Measurements from ENCODE around the gene BNC2. TPM values are rescaled to one million over a fixed set of nuclear protein-coding genes. Genes with fewer than 3 reads are reported as not detected.
A peak's percentile ranks its signal among the peaks of the same experiment; 100 is the strongest.

The BNC2 gene
- total RNA-seq, 1 experiment from 2014 or later = 43.6 TPM

DNA sequence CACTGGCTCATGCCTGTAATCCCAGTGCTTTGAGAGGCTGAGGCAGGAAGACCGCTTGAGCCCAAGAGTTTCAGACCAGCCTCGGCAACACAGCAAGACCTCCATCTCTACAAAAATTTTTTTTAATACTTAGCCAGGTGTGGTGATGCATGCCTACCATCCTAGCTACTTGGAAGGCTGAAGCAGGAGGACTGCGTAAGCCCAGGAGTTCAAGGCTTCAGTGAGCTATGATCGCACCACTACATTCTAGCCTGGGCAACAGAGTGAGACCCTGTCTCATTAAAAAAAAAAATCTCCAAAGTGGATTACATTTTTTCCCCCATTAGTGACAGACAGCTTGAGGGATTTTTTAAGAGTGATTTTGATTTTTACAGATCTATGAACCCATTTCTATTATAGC, 230.8 kb downstream of the BNC2 start:
- H3K4me3 Mint-ChIP-seq = no peak overlapping the region
- Histone ChIP-seq H3T11ph (ENCODE audit: low read length) (no peak overlapping the region), H3K9me3 (ENCODE audit: control insufficient read depth, low read depth, low read length) (no peaks in the 10 kb centered on the region), H2BK15ac (ENCODE audit: low read depth, low read length) (no peak overlapping the region), H3K4ac (ENCODE audit: low read depth, low read length) (no peak overlapping the region), H3K23me2 (ENCODE audit: insufficient read length, low read depth, low read length, poor library complexity, severe bottlenecking) (no peaks in the 10 kb centered on the region), H2BK5ac (ENCODE audit: insufficient read length, low read length) (no peak overlapping the region), H3K18ac (ENCODE audit: insufficient read length, low read depth, low read length) (no peak overlapping the region), H2AFZ (ENCODE audit: low read length) (no peak overlapping the region), H3K27ac (ENCODE audit: insufficient read length, low read depth, low read length) (no peak overlapping the region), H3K56ac (ENCODE audit: insufficient read length, low read depth, low read length) (no peak overlapping the region), H3K14ac (ENCODE audit: insufficient read depth, low read length) (no peak overlapping the region), H4K8ac (replicated peaks; ENCODE audit: insufficient read length, low read depth, low read length) (no peak overlapping the region), H2BK20ac (ENCODE audit: low read depth, low read length, poor library complexity, severe bottlenecking) (no peak overlapping the region), H4K91ac (ENCODE audit: insufficient read length, low read depth, low read length) (no peak overlapping the region), H4K20me1 (ENCODE audit: control insufficient read depth, insufficient read depth, insufficient read length) (no peaks in the 10 kb centered on the region), H3K4me1 (ENCODE audit: insufficient read depth, low read length) (peaks cover 2% of the 10 kb centered on the region; the same call in 1 of the 2 replicates), H2BK120ac (ENCODE audit: low read depth, low read length, poor library complexity, severe bottlenecking) (no peak overlapping the region), H3K79me1 (ENCODE audit: insufficient read depth, low read depth, low read length, poor library complexity, severe bottlenecking) (peaks cover 3% of the 10 kb centered on the region), H2AK5ac (ENCODE audit: insufficient read length, low read length) (no peak overlapping the region), H3K9ac (ENCODE audit: extremely low read depth, insufficient read length, low read length) (no peak overlapping the region), H3K4me2 (ENCODE audit: insufficient read depth, insufficient read length, low read length) (no peak overlapping the region), H3K23ac (ENCODE audit: insufficient read length, low read depth, low read length) (no peak overlapping the region), H4K5ac (ENCODE audit: insufficient read length, low read depth, low read length) (no peak overlapping the region), H2BK12ac (ENCODE audit: insufficient read length, low read depth, low read length) (no peak overlapping the region), H3K79me2 (ENCODE audit: insufficient read depth, low read length) (no peaks in the 10 kb centered on the region), H3K27me3 (ENCODE audit: insufficient read depth, low read length) (no peaks in the 10 kb centered on the region)
- peak overlapping the region in 1 of 3 experiments; percentile 11; a peak in 1 of 7 replicates for H3K27ac Mint-ChIP-seq
- WGBS (ENCODE audit: extremely low coverage, insufficient read length, low lambda C conversion rate) = no CpG with 5 or more reads among the region's 4 CpGs
- no peak for DNase-seq
- H3K27me3 Mint-ChIP-seq (ENCODE audit: low read depth) = no peaks in the 10 kb centered on the region
- TF ChIP-seq, protein P1, sequence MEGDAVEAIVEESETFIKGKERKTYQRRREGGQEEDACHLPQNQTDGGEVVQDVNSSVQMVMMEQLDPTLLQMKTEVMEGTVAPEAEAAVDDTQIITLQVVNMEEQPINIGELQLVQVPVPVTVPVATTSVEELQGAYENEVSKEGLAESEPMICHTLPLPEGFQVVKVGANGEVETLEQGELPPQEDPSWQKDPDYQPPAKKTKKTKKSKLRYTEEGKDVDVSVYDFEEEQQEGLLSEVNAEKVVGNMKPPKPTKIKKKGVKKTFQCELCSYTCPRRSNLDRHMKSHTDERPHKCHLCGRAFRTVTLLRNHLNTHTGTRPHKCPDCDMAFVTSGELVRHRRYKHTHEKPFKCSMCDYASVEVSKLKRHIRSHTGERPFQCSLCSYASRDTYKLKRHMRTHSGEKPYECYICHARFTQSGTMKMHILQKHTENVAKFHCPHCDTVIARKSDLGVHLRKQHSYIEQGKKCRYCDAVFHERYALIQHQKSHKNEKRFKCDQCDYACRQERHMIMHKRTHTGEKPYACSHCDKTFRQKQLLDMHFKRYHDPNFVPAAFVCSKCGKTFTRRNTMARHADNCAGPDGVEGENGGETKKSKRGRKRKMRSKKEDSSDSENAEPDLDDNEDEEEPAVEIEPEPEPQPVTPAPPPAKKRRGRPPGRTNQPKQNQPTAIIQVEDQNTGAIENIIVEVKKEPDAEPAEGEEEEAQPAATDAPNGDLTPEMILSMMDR (conservative IDR thresholded peaks at IDR 0.05) = no peak
- no peaks in the 10 kb centered on the region for H3K9me3 Mint-ChIP-seq
- H3K4me1 Mint-ChIP-seq = peaks cover 25 to 32% of the 10 kb centered on the region in 2 experiments
- no peaks in the 10 kb centered on the region; a peak in 1 of 7 replicates for H3K36me3 Mint-ChIP-seq (ENCODE audit: insufficient read depth in 1 of 3, low read depth in 3 of 3)

Data from H9 (cell line).